Glutamatergic neuron (in vitro differentiated cells): ENCODE data around the gene OR11A1. TPM values are rescaled to one million over a fixed set of nuclear protein-coding genes. Genes with fewer than 3 reads are reported as not detected.

ENCODE experiments used
- DNase-seq: peaks from one replicate; pipeline ENCODE4 v3.0.0; 2022
- H3K27ac Mint-ChIP-seq: one replicate; pipeline ENCODE4 v1.8.0; 2020; ENCODE audit warnings: mild to moderate bottlenecking, mixed read lengths, inconsistent platforms; ENCODE audit not compliant: unreplicated experiment
- H3K27me3 Mint-ChIP-seq: one replicate; pipeline ENCODE4 v1.8.0; 2020; ENCODE audit warnings: mild to moderate bottlenecking, moderate library complexity, mixed read lengths, inconsistent platforms; ENCODE audit not compliant: unreplicated experiment
- H3K36me3 Mint-ChIP-seq: one replicate; pipeline ENCODE4 v1.8.0; 2020; ENCODE audit warnings: mild to moderate bottlenecking, mixed read lengths, inconsistent platforms; ENCODE audit not compliant: unreplicated experiment
- H3K4me1 Mint-ChIP-seq: one replicate; pipeline ENCODE4 v1.8.0; 2020; ENCODE audit warnings: mild to moderate bottlenecking, low read depth, mixed read lengths, inconsistent platforms; ENCODE audit not compliant: unreplicated experiment
- H3K4me3 Mint-ChIP-seq: one replicate; pipeline ENCODE4 v1.8.0; 2020; ENCODE audit warnings: mild to moderate bottlenecking, mixed read lengths, inconsistent platforms; ENCODE audit not compliant: unreplicated experiment
- H3K9me3 Mint-ChIP-seq: one replicate; pipeline ENCODE4 v1.8.0; 2020; ENCODE audit warnings: mild to moderate bottlenecking, moderate library complexity, mixed read lengths, inconsistent platforms; ENCODE audit not compliant: unreplicated experiment
- total RNA-seq: library from RNA; stranded (reverse); fragmentation: NEBNext Ultra II Directional; extraction: Animal tissue kit (Norgen Biotek cat#: 25700); gene quantifications from one replicate; pipeline ENCODE4 v1.2.1, GENCODE V29; 2021; ENCODE audit not compliant: unreplicated experiment
- TF ChIP-seq, protein P1 (sequence below): fragments of 200-600 bp; sonication (generic); IDR thresholded peaks from one replicate; pipeline ENCODE4 v1.5.0; 2021; ENCODE audit not compliant: partially characterized antibody, unreplicated experiment

The OR11A1 gene
- total RNA-seq, 1 donor from 2014 or later = not detected

DNA sequence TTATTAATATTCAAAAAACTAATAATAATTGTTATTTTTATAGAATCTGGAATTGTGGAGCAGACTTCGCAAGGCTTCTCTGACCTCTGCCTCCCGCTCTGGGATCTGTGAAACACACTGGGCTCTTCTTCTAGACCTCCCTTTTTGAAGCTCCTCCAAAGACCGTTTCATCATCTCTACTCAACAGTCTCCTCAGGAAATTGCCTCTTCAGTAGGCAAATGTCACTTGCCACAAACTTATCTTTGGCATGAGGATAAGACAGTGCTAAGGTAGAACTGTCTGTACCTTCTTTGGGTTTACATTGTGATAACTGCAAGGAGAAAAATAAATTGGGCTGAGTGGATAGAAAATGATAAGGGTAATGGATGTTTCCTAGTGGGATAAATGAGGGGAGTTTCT, 33.2 kb upstream of the OR11A1 start:
- Mint-ChIP-seq H3K36me3 (no peaks in the 10 kb centered on the region), H3K4me3 (no peak overlapping the region), H3K9me3 (no peaks in the 10 kb centered on the region), H3K4me1 (no peaks in the 10 kb centered on the region), H3K27ac (no peak overlapping the region), H3K27me3 (peaks cover 2% of the 10 kb centered on the region)
- TF ChIP-seq, protein P1, sequence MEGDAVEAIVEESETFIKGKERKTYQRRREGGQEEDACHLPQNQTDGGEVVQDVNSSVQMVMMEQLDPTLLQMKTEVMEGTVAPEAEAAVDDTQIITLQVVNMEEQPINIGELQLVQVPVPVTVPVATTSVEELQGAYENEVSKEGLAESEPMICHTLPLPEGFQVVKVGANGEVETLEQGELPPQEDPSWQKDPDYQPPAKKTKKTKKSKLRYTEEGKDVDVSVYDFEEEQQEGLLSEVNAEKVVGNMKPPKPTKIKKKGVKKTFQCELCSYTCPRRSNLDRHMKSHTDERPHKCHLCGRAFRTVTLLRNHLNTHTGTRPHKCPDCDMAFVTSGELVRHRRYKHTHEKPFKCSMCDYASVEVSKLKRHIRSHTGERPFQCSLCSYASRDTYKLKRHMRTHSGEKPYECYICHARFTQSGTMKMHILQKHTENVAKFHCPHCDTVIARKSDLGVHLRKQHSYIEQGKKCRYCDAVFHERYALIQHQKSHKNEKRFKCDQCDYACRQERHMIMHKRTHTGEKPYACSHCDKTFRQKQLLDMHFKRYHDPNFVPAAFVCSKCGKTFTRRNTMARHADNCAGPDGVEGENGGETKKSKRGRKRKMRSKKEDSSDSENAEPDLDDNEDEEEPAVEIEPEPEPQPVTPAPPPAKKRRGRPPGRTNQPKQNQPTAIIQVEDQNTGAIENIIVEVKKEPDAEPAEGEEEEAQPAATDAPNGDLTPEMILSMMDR = no peak
- no peak for DNase-seq

DNA sequence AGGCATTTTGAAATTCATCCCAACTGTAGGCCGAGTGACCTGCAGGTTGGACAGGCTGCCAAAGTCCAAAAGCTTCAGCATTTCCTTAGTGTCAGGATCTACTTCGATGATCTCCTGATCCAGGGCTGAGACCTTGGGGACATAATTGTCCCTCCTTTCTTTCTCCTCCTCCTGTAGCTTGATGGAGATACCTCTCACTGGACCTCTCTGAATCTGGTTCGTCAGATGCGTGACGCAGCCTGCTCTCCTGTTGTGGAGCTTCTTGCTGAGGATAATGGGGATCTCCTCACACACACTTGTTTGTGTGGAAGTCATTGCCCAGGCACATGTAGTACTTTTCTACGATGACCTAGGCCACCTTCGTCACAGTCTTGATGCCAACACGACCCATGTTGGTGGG, 32.4 kb upstream of the OR11A1 start:
- TF ChIP-seq, protein P1 = no peak
- H3K27me3 Mint-ChIP-seq = no peaks in the 10 kb centered on the region
- H3K27ac Mint-ChIP-seq = no peak overlapping the region
- no peaks in the 10 kb centered on the region for H3K4me1 Mint-ChIP-seq
- no peaks in the 10 kb centered on the region for H3K9me3 Mint-ChIP-seq
- H3K4me3 Mint-ChIP-seq = no peak overlapping the region
- no peak for DNase-seq
- H3K36me3 Mint-ChIP-seq = no peaks in the 10 kb centered on the region

DNA sequence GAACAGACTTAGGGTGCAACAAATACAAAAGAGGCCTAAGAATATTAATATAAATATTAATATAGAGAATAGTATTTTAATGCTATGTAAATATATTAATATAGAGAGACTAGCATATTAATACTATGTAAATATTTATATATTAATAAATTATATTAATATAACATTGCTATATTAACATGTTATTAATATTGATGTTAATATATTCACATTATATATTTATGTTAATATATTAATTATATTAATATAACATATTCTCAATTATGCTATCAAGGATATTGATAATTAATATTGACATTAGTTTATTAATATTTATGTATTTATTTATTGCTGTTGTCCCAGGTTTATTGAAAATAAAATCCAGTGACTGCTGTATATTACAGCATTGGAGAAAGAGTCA, 32.0 kb upstream of the OR11A1 start:
- Mint-ChIP-seq H3K27ac (no peak overlapping the region), H3K36me3 (no peaks in the 10 kb centered on the region), H3K4me3 (no peak overlapping the region), H3K27me3 (no peaks in the 10 kb centered on the region), H3K4me1 (no peaks in the 10 kb centered on the region), H3K9me3 (no peaks in the 10 kb centered on the region)
- TF ChIP-seq, protein P1 = no peak
- no peak for DNase-seq

- no peaks in the 10 kb centered on the region for H3K27me3 Mint-ChIP-seq
- H3K36me3 Mint-ChIP-seq = no peaks in the 10 kb centered on the region
- TF ChIP-seq, protein P1 = no peak
- DNase-seq = no peak
- no peak within 1 kb of the TSS for H3K27ac Mint-ChIP-seq
- H3K4me1 Mint-ChIP-seq = no peaks in the 10 kb centered on the region
- no peak within 1 kb of the TSS for H3K4me3 Mint-ChIP-seq
- no peaks in the 10 kb centered on the region for H3K9me3 Mint-ChIP-seq
Observed at GRCh38 chr6:29487660-29488059, 30.8 kb upstream of the OR11A1 start, which contains the start of gene MAS1L. Gene MAS1L (minus strand): TSS chr6:29487956. CDS start chr6:29487902, 54 bp downstream.

GRCh38 chr6:29487131-29487530, 30.3 kb upstream of the OR11A1 start:
- DNase-seq = no peak
- no peaks in the 10 kb centered on the region for H3K27me3 Mint-ChIP-seq
- no peak overlapping the region for H3K4me3 Mint-ChIP-seq
- H3K36me3 Mint-ChIP-seq = no peaks in the 10 kb centered on the region
- TF ChIP-seq, protein P1 = no peak
- no peak overlapping the region for H3K27ac Mint-ChIP-seq
- no peaks in the 10 kb centered on the region for H3K4me1 Mint-ChIP-seq
- H3K9me3 Mint-ChIP-seq = no peaks in the 10 kb centered on the region
